GM12891 (cell line): ENCODE results near the gene UBE2G1.

Experiments used
- POLR2A ChIP-seq: IDR thresholded peaks from 2 replicates; pipeline ENCODE4 v1.6.1; 2011; ENCODE audit warnings: low read depth, low read length, control low read depth
- POLR2AphosphoS5 ChIP-seq: IDR thresholded peaks from 2 replicates; pipeline ENCODE4 v1.6.1; 2011; ENCODE audit warnings: low read depth, low read length, control low read depth
- SPI1 ChIP-seq: IDR thresholded peaks from 2 replicates; pipeline ENCODE4 v1.6.1; 2011; ENCODE audit warnings: low read depth, low read length, control low read depth
- TAF1 ChIP-seq: IDR thresholded peaks from 2 replicates; pipeline ENCODE4 v1.6.1; 2011; ENCODE audit warnings: low read depth, low read length, control low read depth

GRCh38 chr17:4272972-4273368, 93.5 kb downstream of the UBE2G1 start:
- TF ChIP-seq POLR2A: no peak
- no peak for TF ChIP-seq POLR2AphosphoS5
- no peak for TF ChIP-seq TAF1
- no peak for TF ChIP-seq SPI1
